Putamen (tissue), 1 donor: Measurements from ENCODE around the gene SLC5A7.

Experiments used
- DNase-seq: peaks from one replicate; pipeline ENCODE4 v3.0.0-alpha.2; 2016; ENCODE audit warnings: low spot score

The SLC5A7 gene

GRCh38 chr2:107986278-107987217 lies at the start of gene SLC5A7:
TSS of gene SLC5A7 (plus strand) at chr2:107986524. CDS start at chr2:107988156, 1,632 bp downstream.
- no peak for DNase-seq

DNA sequence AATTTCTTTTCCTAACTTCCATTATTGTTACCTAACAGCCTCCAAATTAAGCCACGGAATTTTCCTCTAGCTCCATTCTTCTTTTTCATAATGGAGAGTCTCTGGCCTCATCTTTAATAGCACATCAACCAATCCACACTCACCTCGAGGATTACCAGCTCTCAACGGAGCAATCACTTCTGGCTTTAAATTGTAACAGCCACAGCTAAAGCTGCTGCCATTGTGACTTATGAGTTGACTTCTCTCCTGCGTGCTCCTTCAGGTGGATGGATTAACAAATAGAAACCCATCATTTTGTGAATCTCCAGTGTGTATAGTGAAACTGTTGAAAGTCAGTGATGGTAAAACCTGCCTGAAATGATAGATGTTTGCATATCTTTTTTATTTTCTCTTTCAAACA lies 24.9 kb upstream of the SLC5A7 start:
- DNase-seq: no peak

- DNase-seq: no peak
These were observed 22.1 kb upstream of the SLC5A7 start for GRCh38 chr2:107964185-107964584.

GRCh38 chr2:107984707-107985106 lies 1.6 kb upstream of the SLC5A7 start:
- no peak for DNase-seq

- DNase-seq: no peak
These were observed 1.8 kb downstream of the SLC5A7 start for GRCh38 chr2:107988108-107988507.

DNA sequence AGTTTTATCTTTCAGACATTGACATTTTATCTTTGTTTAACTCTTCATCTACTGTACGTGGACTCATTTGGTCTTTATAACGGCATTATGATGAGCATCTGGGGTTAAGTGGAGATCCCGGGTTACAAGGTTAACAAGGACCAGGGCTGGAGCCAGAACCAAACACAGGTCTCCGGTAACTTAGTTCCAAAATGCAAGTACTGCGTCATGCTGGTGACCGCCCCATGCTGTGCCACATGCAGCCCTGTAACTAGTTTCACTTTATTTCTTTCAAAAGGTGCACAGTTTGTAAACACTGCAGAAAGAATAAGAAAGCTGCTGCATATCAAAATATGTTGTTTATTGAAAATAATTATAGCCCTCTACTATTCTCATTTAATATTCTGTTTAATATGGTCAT lies 3.1 kb downstream of the SLC5A7 start:
- no peak for DNase-seq

GRCh38 chr2:107990718-107991117 lies 4.4 kb downstream of the SLC5A7 start:
- no peak for DNase-seq

GRCh38 chr2:107992069-107992468 lies 5.7 kb downstream of the SLC5A7 start:
- no peak for DNase-seq

DNA sequence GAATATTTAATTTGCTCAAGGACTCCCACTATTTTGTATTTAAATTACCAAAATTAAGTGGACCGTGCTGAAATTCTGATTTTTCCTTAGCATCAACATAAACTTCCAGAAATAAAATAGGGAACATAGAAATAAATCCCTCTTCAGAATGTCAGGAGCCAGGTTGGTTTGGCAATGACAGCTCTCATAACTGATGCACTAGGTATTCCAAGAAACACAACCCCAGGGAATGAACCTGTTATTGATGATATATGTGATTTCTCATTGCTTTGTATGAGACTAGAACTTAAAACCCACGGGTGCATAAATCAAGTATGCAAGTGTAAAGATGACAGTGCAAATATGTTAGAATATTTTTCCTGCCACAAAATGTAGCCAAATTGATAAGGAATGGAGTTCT lies 12.8 kb downstream of the SLC5A7 start:
- DNase-seq: no peak

GRCh38 chr2:108010912-108011591 lies 24.7 kb downstream of the SLC5A7 start:
- DNase-seq: no peak

GRCh38 chr2:108013305-108013704 lies 27.0 kb downstream of the SLC5A7 start:
- no peak for DNase-seq

DNA sequence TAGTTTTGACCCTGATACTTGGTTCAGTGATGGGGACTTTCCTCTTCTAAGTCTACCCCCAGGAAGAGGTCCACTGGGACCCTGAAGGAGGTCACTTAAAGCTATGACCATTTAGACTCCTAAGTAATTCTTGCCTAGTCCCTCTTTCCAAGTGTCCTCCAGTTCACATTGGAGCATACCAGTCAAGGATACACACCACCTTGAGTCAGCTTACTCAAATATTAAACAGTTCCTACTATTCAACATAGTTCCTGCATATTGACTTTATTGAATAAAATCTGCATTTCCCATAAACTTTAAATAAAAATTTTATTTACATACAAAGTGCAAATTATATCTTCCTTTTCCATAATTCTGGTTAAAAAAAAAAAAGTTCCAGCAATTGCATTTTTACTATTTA lies 36.3 kb downstream of the SLC5A7 start:
- no peak for DNase-seq

DNA sequence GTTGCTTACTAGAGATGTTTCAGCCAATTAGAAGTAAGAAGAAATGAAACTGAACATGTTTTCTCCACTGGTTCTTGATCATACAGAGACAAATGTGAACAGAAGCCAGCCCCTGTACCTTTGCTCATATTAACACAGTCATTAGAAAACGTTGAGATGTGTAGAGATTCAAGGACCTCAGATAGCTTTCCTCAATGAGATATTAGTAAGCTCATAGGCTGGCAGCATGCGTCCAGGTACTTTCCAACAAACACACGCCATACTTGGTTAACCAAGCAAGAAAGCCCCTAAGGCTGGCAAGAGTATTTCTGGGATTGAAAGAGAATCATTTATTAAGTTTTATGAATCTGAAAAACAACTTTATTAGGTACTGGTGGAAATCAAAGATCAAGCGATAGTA lies 37.5 kb downstream of the SLC5A7 start:
- DNase-seq: no peak

GRCh38 chr2:108026092-108026794 lies 39.9 kb downstream of the SLC5A7 start:
- no peak for DNase-seq

- no peak for DNase-seq
These were observed 43.2 kb downstream of the SLC5A7 start for GRCh38 chr2:108029496-108029895.

DNA sequence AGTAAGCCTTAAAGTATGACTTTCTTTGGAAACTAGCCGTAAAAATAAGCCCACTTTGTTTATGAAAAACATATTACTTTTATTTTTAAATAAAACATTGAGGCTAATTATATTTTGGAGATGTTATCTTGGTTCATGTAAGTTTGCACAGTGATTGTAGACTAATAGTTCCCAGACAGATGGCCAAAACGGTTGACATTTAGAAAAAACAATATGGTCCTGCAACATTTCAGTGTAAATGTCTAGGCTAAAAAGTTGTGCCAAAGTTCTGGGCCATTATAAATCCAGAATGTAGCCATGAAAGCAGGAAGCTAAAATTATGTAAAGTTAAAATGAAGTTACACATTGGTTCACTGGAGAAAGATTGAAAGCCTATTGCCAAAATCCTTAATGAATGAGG lies 43.6 kb downstream of the SLC5A7 start:
- DNase-seq: no peak

DNA sequence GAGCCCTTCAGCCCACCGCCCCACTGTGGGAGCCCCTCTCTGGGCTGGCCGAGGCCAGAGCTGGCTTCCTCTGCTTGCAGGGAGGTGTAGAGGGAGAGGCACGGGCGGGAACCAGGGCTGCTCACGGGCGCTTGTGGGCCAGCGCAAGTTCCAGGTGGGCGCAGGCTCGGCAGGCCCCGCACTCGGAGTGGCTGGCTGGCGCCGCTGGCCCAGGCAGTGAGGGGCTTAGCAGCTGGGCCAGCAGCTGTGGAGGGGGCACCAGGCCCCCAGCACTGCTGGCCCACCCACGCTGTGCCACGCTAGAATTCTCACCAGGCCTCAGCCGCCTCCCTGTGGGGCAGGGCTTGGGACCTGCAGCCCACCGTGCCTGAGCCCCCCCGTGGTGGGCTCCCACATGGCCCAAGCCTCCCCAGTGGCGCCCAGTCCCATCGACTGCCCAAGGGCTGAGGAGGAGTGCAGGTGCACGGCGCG lies 45.2 kb downstream of the SLC5A7 start:
- no peak for DNase-seq

DNA sequence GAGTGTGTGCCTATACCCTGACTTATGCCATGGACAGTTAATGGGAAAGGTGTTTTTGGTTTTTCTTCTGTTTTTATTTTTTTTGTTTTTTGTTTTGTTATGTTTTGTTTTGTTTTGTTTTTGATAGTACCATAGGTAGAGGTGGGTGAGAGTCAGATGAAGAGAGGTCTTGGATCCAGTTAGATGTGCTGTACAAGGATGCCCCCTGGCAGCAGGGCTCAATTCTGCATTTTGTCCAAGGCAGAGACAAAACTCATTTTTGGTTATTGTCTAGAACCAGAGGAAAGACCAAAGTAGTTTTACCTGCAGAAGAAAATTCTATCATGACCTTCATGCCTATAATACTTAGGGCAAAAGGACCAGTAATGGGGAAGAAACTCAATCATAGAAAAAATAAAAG lies 48.5 kb downstream of the SLC5A7 start:
- no peak for DNase-seq

DNA sequence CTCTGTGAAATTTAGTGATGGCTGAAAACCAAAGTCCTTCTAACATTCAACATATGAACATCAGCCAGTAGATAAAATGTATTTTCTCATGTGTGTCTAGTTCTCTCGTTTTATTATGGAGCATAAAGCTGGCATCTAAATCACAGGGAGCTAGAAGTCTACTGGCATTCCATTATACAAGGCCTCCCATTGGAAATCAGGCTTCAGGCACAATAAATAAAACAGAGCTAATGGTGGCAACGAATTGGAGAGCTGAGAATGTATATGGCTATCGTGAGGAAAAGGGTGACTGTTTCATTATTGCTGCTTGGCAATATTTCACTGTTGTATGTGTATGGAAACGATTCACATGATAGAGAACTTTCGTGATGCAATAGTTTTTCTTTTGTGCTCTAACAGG lies 62.4 kb downstream of the SLC5A7 start:
- DNase-seq: no peak

DNA sequence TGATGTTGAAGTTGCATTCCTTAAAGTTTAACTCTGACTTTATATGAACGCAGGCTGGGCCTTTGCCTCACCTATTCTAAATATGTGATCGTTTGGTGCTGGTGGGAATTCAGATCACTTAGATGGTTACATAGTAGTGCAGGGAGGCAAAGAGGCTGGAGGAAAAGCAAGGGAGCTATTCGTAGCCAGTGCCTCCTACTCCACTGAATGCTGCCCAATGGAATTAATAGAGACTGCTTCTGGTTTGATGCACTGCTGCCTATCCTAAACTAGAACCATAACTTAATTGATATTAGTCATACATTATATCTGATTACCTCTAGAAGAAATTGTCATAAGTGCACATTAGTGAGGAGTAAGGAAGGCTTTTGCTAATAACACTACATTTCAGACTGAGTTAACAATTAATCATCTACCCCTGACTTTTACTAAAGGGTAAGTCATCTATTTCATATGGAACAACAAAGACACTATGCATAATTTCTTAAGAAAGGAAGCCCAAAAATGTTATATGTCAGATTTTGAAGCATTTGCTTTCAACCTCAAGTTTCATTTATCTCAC lies 72.3 kb downstream of the SLC5A7 start:
- no peak for DNase-seq

DNA sequence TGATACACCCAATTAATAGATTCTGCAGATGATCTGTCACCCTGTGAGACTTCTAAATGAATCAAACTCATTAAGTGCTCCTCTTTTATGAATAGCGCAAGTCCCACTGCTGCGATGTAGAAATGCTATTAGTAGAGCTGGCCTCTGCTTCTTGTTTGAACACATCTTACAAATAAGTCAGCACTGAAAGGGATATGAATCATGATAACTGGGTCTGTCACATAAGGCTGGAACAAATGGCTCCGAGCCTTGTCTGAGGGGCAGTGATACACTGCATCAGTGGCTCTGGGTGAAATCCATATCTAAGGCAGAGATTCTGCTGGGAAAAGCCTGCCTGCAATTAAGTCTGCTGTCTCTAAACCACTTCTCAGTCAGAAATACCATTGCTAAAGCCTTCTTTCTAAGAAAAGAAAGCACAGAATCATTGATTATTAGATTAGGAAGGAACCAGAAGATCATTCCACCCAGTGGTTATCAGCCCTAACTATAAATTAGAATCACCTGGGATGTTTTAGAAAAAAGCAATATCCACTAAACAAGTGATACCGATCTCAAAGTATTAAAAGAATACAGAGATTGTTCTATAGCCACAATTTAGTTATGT lies 75.2 kb downstream of the SLC5A7 start:
- DNase-seq: no peak
